Frontal cortex (tissue), 4 donors: Measurements from ENCODE around the gene PRRX2. TPM values are rescaled to one million over a fixed set of nuclear protein-coding genes. Genes with fewer than 3 reads are reported as not detected.

ENCODE experiments used
- DNase-seq, 2 donors: peaks; one replicate each; pipeline ENCODE4 v3.0.0; 2012; ENCODE audit warnings: low spot score in 2 of 2
- FAIRE-seq: peaks from 2 replicates; lab custom pipeline; 2012; peaks lifted over from hg19 to GRCh38; lab: Jason Lieb, UNC
- total RNA-seq: library from RNA; depleted of rRNA; stranded (reverse); fragments of >200 nt; gene quantifications from one replicate; pipeline ENCODE4 v1.2.3, GENCODE V29; 2014
- donor health status: control.
- donor health status: control.
- donor health status: control.

The PRRX2 gene
- total RNA-seq, 1 donor from 2014 or later: not detected

DNA sequence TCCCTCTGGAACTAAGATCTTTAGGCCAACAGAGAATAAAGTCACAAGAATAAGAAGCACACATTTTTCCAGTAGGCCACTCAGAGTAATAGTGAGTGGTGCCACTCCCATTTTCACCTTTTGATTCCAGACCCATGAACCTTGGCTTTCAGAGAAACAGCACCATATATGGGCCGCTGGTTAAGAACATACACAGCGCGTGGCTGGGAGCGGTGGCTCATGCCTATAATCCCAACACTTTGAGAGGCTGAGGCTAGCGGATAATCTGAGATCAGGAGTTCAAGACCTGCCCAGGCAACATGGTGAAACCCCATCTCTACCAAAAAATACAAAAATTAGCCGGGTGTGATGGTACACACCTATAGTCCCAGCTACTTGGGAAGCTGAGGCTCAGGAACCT lies 103.0 kb downstream of the PRRX2 start:
- no peak for DNase-seq
- FAIRE-seq: no peak

DNA sequence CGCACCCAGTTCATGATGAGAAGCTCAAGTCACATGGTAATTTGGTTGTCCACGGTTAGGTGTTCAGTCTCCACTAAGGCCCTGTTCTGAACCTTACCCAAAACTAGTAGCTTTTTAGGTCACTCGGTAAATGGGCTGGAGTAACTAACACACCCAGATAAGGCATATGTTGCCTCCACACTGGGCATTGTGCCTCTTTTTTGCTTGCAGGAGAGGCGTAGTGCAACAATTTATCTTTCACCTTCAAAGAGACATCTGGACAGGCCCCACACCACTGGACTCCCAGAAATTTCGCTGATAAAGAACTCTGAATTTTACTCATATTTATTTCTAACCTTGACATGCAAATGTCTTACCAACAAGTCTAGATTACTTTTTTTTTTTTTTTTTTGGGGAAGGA lies 104.2 kb downstream of the PRRX2 start:
- FAIRE-seq: no peak
- no peak for DNase-seq

DNA sequence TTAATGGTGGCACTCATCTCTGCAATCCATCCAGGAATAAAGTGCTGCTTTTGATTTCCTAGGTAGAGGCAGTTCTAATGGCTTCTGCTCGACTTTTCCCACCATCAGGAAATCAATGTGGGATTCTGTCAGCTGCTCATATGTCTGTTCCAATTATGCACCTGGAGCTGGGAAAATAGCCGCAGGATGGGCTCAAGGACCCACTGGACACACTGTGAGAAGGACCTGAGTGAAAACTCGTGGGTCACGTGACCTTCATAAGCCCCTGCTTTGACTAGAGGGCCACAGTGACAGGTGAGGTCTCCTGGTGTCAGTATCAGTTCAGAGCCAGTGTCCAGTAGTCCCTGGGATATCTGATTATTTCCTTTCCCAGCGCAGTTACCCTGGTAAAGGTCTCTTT lies 105.3 kb downstream of the PRRX2 start:
- DNase-seq (no peak), FAIRE-seq (no peak)

Other genes with a start within 250 kb of the PRRX2 start
- not detected for gene C9orf50, start 44.5 kb upstream of the PRRX2 start, total RNA-seq
- 11.4 TPM for gene NTMT1, start 39.5 kb upstream of the PRRX2 start, total RNA-seq
- gene ASB6, start 23.5 kb upstream of the PRRX2 start, total RNA-seq: 10.6 TPM
- 3.7 TPM for gene PTGES, start 87.4 kb downstream of the PRRX2 start, total RNA-seq
- 38.3 TPM for gene TOR1B, start 137.5 kb downstream of the PRRX2 start, total RNA-seq
- gene TOR1A, start 158.5 kb downstream of the PRRX2 start, total RNA-seq: 21.6 TPM
- 53.8 TPM for gene C9orf78, start 169.6 kb downstream of the PRRX2 start, total RNA-seq
- gene USP20, start 169.8 kb downstream of the PRRX2 start, total RNA-seq: 11.8 TPM